Globus pallidus (tissue), 1 donor: Measurements from ENCODE around the gene UMODL1.
"Not testable (repeated sequence)": the region's sequence is repeated elsewhere in the genome, so short reads cannot be mapped to it uniquely, and the experiment has no call there.

Source experiments
- DNase-seq: peaks from one replicate; pipeline ENCODE4 v3.0.0-alpha.2; 2015; ENCODE audit warnings: low spot score

Gene UMODL1

DNA sequence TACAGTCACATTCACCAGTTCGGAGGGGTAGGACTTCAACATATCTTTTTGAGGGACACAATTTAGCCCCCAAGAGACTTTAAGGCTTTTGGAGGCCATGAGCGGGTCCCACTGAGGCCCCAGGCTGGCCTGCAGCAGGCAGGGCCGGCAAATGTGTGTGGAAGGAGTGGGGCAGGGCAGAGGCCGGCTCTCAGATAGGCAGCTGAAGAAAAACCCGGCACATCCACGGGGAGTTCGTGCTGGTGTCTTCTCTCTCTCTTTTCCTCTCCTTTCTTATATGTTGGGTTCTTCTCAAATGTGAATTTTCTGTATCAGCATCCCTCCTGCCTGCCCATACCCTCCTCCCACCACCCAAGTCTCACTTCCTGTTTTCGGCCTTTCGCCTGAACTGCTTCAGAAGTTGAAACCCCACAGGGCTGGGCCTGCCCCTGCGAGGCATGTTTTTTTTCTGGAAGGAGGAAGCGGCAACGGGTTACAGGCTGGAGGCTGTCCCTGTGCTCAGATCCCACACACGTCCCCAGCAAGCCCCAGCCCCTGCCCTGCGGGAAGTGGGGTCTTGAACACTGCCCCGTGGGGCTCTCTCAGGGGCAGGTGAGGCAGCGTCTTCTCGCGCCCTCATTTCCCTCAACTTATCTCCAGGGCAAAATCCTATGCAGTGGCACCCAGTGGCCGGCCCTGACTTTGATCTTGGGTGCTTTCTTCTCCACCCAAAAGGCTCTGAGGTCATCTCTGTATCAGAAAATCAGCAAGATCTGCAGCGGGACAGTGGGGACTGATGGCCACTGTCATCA is 9.7 kb upstream of the UMODL1 start:
- peak; percentile 71 for DNase-seq

DNA sequence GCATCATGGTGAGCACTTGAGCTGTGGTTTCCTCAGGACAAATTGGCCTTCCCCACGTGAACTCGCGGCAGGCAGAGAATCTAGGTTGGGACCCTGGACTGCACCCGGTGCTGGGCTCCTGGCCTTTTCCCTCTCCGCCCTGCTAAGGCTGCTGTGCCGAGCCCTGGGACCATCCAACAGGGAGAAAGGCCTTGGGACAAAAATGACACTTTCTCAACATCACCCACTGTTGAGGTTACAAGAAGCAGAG is 9.2 kb upstream of the UMODL1 start:
- no peak for DNase-seq

DNA sequence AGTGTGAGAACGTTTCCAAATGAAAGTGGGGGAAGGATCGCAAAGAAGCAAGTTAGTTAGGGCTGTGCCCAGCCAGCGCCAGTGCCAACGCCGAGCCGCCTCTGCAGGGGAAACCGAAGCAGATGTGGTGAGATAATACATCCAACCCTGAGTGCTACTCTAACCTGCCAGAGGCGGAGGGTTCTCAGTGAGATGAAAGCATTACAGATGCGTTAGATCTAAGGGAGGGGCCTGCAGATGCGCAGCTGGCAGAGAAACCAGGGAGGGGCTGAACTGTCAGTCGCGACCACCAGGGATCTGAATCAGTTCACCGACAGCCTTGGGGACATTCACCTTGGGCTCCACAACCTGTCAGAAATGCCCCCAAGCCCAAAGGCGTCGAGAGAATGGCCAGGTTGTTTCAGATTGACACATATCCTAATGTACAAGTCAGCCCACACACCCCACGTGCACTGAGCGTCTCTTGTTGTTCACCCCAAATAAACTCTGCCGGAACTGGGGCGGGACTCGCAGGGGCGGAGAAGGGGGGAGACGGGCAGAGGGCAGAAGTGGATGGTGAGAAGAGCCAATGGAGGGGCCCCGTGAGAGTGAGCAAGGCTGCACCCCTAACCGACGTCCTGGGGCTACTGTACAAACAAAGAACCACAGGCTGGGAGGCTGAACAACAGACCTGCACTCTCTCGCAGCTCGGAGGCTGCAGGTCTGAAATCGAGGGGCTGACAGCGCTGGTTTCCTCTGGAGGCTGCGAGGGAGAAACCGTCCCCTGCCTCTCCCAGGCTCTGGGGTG is 8.7 kb upstream of the UMODL1 start:
- DNase-seq, result peak; percentile 35

DNA sequence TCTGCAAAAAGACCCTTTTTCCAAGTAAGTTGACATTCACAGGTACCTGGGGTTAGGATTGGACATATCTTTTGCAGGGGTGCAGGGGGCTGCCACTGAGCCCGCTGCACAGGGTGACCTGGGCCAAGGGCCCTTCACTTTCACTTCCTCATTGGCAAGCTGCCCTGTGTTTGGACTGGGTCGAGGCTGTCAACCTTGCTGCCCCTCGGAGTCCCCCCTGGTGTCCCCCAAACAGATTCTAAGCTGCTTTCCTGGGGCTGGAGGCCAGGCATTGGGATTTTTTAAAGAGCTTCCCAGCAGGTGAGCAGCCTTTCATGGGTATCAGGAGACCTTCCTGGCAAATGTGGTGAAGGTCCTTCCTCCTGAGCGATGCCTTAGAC is 7.9 kb upstream of the UMODL1 start:
- DNase-seq, result no peak

DNA sequence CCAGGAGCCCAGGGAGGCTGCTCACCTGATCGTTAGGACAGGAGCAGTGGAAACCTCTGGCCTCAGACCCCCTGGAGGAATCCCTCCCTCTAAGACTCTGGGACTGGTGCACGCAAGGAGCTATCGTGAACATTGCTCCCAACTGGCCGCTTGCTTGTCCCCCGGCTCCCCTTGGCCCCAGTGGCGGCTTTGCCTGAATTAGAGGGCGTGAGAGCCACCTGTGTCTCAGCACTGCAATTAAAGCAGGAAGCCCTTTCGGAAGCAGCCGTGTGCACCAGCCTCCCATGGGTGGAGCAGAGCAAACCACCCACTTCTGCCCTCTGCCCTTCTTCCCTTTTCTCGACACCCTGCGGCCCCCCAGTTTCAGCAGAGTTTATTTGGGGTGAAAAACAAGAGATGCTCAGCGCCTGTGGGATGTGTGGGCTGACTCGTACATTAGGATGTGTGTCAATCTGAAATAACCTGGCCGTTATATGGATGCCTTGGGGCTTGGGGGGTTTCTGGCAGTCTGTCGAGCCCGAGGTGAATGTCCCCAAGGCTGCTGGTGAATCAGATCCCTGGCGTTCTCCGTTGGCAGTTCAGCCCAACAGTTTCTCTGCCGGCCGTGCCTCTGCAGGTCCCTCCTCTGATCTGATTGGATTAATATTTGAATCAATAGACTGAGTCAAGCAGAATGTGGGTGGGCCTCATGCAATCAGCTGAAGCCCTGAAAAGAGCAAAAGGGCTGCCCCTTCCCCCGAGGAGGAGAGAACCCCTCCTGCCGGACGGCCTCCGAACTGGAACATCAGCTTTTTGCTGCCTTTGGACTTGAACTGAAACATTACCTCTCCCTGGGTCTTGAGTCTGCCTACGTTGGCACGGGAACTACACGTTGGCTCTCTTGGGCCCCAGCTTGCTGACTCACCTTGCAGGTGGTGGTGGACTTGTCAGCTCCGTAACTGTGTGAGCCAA is 7.3 kb upstream of the UMODL1 start:
- DNase-seq, result no peak

DNA sequence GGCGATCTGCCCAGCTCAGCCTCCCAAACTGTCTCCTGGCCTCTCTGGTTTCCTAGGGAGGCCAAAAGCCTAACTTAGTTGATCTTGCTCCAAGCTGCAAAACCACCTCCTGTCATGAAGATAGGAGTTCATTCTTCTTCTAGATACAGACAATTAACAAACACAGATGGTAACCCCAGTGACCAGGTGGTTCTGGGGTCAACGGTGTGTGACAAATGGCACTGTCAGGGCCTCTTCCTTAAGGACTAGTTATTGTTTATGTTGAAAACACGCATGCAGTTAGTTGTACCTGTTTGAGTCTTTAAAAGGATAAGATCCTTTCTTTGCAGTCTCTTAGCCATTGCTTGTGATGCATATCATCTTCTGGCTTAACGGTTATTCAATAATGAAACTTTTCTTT is 4.6 kb upstream of the UMODL1 start:
- DNase-seq, result no peak

DNA sequence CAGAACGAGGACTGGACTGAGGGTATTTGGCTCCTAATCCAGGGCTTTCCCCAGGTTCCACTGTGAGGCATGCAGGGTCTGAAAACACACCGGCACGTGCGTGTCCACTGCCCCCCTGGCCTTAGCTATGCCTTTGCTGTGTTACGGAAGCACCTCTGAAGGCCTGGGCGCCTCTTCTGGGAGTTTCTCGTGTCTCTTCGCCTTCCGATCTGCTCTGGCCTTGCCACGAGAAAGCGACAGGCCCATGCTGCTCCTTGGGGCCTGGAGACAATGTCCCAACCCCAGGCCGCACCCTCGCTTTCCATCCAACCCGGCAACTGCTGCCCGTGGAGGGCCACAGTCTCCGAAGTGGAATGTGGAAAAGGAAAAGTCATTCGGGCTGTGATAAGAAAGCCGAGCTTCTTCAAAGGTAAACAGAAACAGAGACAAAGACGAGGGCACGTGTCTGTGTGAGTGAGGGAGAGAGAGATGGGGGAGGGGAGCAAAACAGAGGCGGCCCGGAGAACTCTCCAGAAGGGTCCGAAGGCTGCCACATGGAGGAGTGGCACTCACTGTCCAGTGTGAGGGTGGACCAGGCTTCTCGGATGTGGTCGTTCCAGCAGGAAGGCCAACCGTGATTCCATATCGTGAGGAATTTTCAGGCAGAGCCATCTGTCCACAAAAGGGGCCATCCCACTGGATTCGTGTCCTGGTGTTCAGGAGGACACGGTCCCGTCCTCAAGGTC is 3.4 kb upstream of the UMODL1 start:
- DNase-seq, result no peak

DNA sequence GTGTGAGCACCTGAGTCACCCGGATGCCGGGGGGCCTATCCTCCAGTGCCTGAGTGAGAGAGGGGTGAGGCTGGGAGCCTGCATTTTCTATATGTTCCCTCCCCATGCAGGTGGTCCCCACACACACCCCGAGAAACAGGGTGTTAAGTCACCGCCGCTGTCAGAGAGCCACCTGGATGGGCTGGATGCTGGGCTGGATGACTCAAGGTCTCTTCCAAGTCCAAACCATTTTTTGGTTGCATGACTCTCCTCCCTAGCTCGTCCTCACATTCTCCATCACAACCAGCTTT is 2.9 kb upstream of the UMODL1 start:
- no peak for DNase-seq

DNA sequence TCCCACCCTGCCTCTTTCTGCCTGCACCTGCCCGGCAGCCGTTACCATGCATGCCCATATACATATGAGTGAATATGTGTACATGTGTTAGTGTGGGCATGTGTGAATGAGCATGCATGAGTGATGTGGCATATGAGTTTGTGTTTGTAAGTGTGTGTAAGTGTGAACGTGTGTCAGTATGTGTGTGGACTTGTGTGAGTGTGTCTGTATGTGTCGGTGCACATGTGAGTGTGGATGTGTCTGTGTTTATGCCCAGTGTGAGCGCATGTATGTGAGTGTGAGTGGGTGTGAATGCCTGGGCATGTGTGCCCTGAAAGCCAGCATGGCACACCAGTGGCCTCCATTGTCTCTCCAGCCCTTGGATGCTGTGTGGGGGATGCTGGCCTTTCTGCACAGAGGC is 2.5 kb upstream of the UMODL1 start:
- DNase-seq, result no peak

DNA sequence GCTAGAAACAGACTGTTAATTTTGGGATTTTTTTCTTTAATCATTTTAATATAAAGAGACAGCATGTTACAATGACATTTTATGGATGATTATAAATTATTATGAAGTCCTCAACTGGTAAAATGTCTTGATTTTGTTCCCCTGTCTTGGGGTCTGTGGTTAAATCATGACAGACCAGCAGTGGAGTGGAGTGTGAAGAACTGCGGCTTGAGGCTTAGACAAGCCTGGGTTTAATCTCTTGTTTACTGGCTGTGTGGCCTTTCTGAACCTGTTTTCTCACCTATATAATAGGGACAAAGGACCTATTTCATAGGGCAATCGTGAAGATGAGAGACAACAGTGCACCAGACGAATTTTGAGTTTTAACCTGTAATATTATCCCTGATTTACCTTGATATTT is 1.8 kb upstream of the UMODL1 start:
- DNase-seq, result no peak

DNA sequence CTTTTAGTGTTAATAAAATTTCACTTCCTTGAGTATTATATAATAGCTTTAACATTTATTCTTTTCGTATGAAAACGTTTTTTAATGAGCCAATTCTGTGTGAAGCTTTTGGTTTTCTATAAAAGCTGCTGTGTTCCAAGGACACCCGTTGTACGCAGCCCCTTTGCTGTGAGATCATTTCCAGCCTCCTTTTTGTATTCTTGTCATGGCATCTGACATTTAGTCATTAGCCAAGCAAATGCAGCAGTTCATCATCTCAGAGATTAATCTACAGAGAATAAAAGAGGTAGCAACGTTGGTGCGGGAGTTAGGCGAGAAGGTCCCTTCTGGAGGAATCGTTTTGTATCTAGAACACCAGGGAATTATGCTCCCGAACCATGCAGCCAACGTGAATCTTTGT is 1.3 kb upstream of the UMODL1 start:
- DNase-seq, result no peak

DNA sequence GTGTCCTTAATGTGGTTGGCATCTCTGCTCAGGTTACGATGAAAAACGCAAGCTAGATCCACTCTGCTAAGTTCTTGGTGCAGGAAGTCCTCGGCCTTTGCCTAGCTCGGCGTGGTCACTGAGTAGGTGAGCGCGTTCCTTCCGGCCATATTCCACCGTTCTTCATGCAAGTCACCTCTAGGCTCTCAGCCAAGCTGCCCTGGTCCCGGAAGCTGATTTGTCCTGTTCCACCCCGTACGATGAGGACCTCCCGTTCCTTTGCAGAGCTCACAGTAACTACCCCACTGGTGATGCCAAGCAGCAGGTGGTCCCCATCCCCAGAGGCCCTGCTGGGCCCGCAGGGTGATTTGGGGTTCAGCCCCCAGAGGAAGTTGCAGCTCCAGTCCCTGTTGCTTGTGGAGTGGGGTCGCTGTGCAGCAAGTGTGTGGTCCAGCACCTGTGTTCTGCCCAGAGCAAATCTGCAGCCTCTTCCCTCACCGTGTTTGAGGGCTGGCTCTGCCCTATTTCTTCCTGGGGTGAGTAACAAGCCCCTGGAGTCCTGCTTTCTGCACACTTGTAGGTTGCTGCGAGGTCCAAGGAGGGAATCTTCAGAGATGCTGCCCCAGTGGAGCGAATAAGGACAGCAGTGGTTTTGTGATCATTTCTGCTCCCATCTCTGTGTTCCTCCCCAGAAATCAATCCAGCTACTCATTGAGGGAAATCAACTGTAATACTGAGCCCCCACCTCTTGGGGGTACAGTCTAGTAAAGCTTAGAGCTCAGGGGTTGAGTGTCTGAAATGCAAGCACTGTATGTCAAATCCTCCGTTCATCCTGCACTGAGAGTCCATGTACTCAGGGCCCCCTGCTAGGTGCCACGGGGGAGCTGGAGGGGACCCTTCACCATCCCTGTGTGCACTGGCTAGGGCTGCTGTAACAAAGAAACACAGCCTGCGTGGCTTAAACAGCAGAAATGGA is 2.3 kb downstream of the UMODL1 start:
- no peak for DNase-seq

DNA sequence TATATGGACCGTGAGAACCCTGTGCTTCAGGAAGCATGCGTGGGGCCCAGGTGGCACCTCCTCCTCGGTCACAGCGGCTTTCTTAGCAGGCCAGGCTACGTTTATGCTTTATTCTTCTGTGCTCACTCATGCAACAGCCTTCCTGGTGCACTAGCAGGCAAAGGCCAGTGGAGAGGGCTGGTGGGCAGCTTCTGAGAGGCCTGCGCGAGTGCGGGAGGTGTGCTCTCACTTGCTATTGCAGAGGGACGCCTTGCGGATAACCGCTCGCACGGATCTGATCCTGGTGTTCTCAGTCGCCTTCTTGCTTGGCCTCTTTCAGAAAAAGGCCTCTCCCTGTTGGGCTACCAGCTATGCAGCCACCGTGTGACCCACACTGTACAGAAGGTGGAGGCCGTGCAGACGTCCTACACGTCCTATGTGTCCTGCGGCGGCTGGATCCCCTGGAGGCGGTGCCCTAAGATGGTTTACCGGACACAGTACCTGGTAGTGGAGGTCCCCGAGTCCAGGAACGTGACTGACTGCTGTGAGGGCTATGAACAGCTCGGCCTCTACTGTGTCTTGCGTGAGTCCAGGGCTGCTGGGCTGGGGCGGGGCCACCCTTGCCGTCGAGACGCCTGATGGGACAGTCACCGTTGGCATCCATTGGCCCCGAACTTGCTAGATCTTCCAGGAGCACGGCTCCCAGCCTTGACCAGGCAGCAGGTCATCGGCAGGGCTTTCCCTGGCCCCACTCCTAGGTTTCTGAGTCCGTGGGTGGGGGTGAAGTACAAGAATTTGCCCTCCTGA is 4.8 kb downstream of the UMODL1 start:
- DNase-seq, result no peak

DNA sequence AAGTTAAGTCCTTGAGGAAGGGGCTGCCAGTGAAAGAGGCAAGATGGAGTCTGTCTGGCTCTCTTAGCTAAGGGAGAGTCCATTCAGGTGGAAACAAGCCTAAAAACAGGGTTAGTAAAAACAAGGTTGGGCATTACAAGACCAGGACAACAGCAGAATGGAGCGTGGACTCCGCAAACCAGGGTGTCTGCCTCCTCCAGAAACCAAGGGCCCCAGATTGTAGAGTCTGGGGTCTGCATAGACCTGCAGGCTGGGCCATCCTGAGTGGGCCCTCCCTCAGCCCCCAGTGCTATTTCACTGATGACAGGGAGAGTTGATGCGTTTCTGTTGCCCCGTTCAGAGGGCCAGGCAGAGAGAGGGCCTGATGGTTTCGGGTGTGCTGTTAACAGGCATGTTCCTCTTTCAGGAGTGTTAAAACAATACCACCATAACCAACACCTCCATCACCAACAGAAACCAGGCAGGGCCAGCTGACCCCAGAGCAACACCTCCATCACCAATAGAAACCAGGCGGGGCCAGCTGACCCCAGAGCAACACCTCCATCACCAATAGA is 6.6 kb downstream of the UMODL1 start:
- not testable (repeated sequence) for DNase-seq

DNA sequence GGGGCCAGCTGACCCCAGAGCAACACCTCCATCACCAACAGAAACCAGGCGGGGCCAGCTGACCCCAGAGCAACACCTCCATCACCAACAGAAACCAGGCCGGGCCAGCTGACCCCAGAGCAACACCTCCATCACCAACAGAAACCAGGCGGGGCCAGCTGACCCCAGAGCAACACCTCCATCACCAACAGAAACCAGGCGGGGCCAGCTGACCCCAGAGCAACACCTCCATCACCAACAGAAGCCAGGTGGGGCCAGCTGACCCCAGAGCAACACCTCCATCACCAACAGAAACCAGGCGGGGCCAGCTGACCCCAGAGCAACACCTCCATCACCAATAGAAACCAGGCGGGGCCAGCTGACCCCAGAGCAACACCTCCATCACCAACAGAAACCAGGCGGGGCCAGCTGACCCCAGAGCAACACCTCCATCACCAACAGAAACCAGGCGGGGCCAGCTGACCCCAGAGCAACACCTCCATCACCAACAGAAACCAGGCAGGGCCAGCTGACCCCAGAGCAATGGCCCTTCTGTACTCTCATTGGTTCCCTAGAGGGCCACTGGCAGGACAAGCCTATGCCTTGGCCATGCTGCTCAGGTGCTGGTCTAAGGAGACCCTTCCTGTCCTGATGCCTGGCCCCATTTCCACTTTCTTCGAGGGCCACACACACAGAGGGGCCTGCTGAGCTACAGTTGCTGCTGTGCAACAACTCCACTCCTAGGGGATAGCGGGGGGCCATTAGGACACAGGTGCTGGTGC is 7.3 kb downstream of the UMODL1 start:
- not testable (repeated sequence) for DNase-seq

DNA sequence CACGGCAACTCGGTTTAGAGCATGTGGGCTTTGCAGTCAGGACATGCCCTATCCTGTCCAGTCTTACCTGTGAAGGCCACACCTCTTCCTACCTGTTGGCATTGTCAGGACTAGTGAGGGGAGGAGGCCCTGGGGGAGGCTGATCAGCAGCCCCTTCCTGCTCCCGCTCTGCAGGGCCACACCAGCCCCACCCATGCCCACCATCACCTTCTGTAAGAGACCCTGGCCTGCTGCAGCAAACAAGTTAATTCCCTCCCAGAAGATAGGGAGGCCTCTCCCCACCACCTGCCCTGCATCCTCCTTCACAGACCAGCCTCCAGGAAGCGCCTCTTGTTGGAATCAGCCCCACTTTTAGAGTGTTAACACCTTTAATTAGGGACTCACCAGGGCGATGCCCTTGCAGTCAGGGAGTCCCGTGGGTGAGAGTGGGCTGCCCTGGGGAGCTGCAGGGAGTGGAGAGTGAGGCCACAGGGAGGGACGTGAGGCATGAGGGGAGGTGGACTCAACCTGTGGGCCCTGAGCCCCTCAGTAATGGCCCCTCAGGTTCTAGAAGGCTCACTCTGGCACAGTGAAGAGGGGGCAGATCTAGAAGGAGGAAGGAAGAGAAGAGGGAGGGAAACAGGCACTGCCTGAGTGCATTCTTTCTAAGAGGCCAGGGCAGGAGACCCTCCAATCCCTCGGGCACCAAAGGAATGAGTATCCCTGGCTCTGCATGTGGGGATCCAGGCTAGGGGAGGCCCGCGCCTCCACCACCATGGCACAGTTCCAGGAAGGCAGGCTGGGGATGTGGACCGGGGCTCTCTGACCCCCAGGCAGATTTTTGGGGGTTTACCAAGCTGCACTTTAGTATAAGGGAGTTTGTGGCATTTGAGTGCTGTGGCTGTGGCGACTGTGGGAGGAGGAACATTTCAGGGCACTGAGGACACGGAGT is 8.2 kb downstream of the UMODL1 start:
- no peak for DNase-seq

DNA sequence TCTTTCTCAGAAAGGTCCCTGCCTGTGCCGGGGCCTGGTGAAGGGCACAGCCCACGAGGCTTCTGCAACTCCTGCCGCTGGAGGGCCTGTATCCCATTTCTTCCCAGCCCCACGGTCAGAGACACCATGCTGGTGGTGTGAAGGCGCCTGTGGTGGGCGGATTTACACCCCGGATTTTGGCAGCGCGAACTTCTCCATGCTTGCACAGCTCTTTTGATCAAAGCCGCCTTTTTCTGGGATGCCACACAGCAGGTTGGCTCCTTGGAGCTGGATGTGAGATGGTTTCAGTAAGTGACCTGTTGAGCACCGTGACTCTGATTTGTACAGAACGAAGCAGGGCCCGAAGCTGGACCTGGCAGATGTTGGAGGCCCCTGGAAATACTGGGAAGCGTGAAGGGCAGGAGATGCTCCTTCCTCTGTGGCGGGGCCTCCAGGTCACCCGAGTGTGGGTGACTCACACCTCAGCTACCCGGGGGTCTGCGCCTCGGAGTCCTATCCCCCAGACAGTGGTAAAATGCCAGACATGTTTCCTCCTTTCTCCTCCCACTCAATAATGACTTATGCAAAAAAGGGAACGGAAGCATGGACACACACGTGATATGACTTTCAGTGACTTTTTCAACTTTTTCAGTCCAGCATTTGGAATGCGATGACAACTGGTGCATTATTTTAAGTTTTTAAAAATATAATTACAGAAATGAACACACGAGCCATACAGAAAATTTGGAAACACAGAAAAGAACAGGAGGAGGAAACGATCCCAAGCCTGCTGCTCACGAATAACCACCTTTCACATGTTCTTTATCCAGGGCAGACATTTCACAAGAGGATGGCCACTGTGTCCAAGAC is 9.0 kb downstream of the UMODL1 start:
- no peak for DNase-seq
